H9 (cell line): Measurements from ENCODE around the gene ZNF860. TPM values are rescaled to one million over a fixed set of nuclear protein-coding genes. Genes with fewer than 3 reads are reported as not detected.

Experiments
- DNase-seq: peaks from one replicate; pipeline ENCODE4 v3.0.0-alpha.2; 2017
- H2AFZ ChIP-seq: one replicate; pipeline ENCODE4 v1.6.1; 2013; ENCODE audit warnings: mild to moderate bottlenecking, low read length, control low read depth, moderate library complexity
- H2AK5ac ChIP-seq: 2 replicates; pipeline ENCODE4 v1.6.1; 2013; ENCODE audit warnings: low read length, control low read depth, mixed read lengths; ENCODE audit not compliant: insufficient read length
- H2BK120ac ChIP-seq: one replicate; pipeline ENCODE4 v1.6.1; 2013; ENCODE audit warnings: low read depth, mild to moderate bottlenecking, low read length, control low read depth, inconsistent platforms; ENCODE audit not compliant: poor library complexity, severe bottlenecking
- H2BK12ac ChIP-seq: 2 replicates; pipeline ENCODE4 v1.6.1; 2013; ENCODE audit warnings: low read length, control low read depth, mixed read lengths, low read depth; ENCODE audit not compliant: insufficient read length
- H2BK15ac ChIP-seq: 2 replicates; pipeline ENCODE4 v1.6.1; 2013; ENCODE audit warnings: low read depth, low read length, control low read depth
- H2BK20ac ChIP-seq: one replicate; pipeline ENCODE4 v1.6.1; 2013; ENCODE audit warnings: low read depth, mild to moderate bottlenecking, low read length, control low read depth, inconsistent platforms; ENCODE audit not compliant: poor library complexity, severe bottlenecking
- H2BK5ac ChIP-seq: 2 replicates; pipeline ENCODE4 v1.6.1; 2013; ENCODE audit warnings: low read length, control low read depth, mixed read lengths; ENCODE audit not compliant: insufficient read length
- H3K14ac ChIP-seq: 2 replicates; pipeline ENCODE4 v1.6.1; 2013; ENCODE audit warnings: low read length, control low read depth; ENCODE audit not compliant: insufficient read depth
- H3K18ac ChIP-seq: 2 replicates; pipeline ENCODE4 v1.6.1; 2013; ENCODE audit warnings: low read depth, mild to moderate bottlenecking, mixed read lengths, low read length, control low read depth; ENCODE audit not compliant: insufficient read length
- H3K23ac ChIP-seq: 2 replicates; pipeline ENCODE4 v1.6.1; 2013; ENCODE audit warnings: low read length, control low read depth, mixed read lengths, low read depth; ENCODE audit not compliant: insufficient read length
- H3K23me2 ChIP-seq: 2 replicates; pipeline ENCODE4 v1.6.1; 2013; ENCODE audit warnings: low read depth, mild to moderate bottlenecking, mixed read lengths, low read length, control low read depth; ENCODE audit not compliant: insufficient read length, poor library complexity, severe bottlenecking
- H3K27ac ChIP-seq: 2 replicates; pipeline ENCODE4 v1.5.1; 2013; ENCODE audit warnings: low read length, control low read depth, mixed read lengths, low read depth; ENCODE audit not compliant: insufficient read length
- H3K27me3 ChIP-seq: 2 replicates; pipeline ENCODE4 v1.6.1; 2013; ENCODE audit warnings: low read length, control low read depth, inconsistent platforms; ENCODE audit not compliant: insufficient read depth
- H3K4ac ChIP-seq: 2 replicates; pipeline ENCODE4 v1.6.1; 2013; ENCODE audit warnings: low read depth, mild to moderate bottlenecking, control low read depth, inconsistent platforms, low read length, moderate library complexity
- H3K4me1 ChIP-seq: 2 replicates; pipeline ENCODE4 v1.6.1; 2013; ENCODE audit warnings: low read length, control low read depth, inconsistent platforms; ENCODE audit not compliant: insufficient read depth
- H3K4me2 ChIP-seq: 2 replicates; pipeline ENCODE4 v1.6.1; 2013; ENCODE audit warnings: low read length, control low read depth, mixed read lengths; ENCODE audit not compliant: insufficient read length, insufficient read depth
- H3K56ac ChIP-seq: 2 replicates; pipeline ENCODE4 v1.6.1; 2013; ENCODE audit warnings: low read depth, mild to moderate bottlenecking, mixed read lengths, low read length, control low read depth; ENCODE audit not compliant: insufficient read length
- H3K79me1 ChIP-seq: 2 replicates; pipeline ENCODE4 v1.6.1; 2013; ENCODE audit warnings: low read depth, mild to moderate bottlenecking, moderate library complexity, low read length, control low read depth, inconsistent platforms; ENCODE audit not compliant: insufficient read depth, poor library complexity, severe bottlenecking
- H3K79me2 ChIP-seq: 2 replicates; pipeline ENCODE4 v1.6.1; 2013; ENCODE audit warnings: low read length, control low read depth, inconsistent platforms; ENCODE audit not compliant: insufficient read depth
- H3K9ac ChIP-seq: 2 replicates; pipeline ENCODE4 v1.6.1; 2013; ENCODE audit warnings: low read length, control low read depth, mixed read lengths; ENCODE audit not compliant: insufficient read length; ENCODE audit errors: extremely low read depth
- H3K9me3 ChIP-seq: one replicate; pipeline ENCODE4 v1.6.1; 2013; ENCODE audit warnings: low read depth, low read length, inconsistent platforms; ENCODE audit not compliant: control insufficient read depth
- H3T11ph ChIP-seq: one replicate; pipeline ENCODE4 v1.6.1; 2013; ENCODE audit warnings: mild to moderate bottlenecking, low read length, control low read depth, inconsistent platforms
- H4K20me1 ChIP-seq: one replicate; pipeline ENCODE4 v1.6.1; 2013; ENCODE audit not compliant: control insufficient read depth, insufficient read length, insufficient read depth
- H4K5ac ChIP-seq: 2 replicates; pipeline ENCODE4 v1.6.1; 2013; ENCODE audit warnings: low read depth, mild to moderate bottlenecking, mixed read lengths, low read length, control low read depth; ENCODE audit not compliant: insufficient read length
- H4K8ac ChIP-seq: replicated peaks from 2 replicates; pipeline ENCODE4 v1.6.1; 2013; ENCODE audit warnings: low read length, control low read depth, mixed read lengths, low read depth; ENCODE audit not compliant: insufficient read length
- H4K91ac ChIP-seq: 2 replicates; pipeline ENCODE4 v1.6.1; 2013; ENCODE audit warnings: low read depth, mild to moderate bottlenecking, moderate library complexity, mixed read lengths, low read length, control low read depth; ENCODE audit not compliant: insufficient read length
- H3K27ac Mint-ChIP-seq, 3 experiments: 2 replicates in 2 of 3; 3 replicates in 1 of 3; pipeline ENCODE4 v1.8.0; 2020 to 2021; ENCODE audit warnings: mixed read lengths in 3 of 3, mild to moderate bottlenecking in 1 of 3, moderate library complexity in 1 of 3
- H3K27me3 Mint-ChIP-seq: 2 replicates; pipeline ENCODE4 v1.8.0; 2021; ENCODE audit warnings: low read depth, mild to moderate bottlenecking, moderate library complexity, mixed read lengths
- H3K36me3 Mint-ChIP-seq, 3 experiments: 2 replicates in 2 of 3; 3 replicates in 1 of 3; pipeline ENCODE4 v1.8.0; 2020 to 2021; ENCODE audit warnings: low read depth in 3 of 3, mixed read lengths in 3 of 3; ENCODE audit not compliant: insufficient read depth in 1 of 3
- H3K4me1 Mint-ChIP-seq, 2 experiments: 2 replicates each; pipeline ENCODE4 v1.8.0; 2020; ENCODE audit warnings: mixed read lengths in 2 of 2
- H3K4me3 Mint-ChIP-seq, 2 experiments: 2 replicates in 1 of 2; 3 replicates in 1 of 2; pipeline ENCODE4 v1.8.0; 2020 to 2021; ENCODE audit warnings: mild to moderate bottlenecking in 2 of 2, mixed read lengths in 2 of 2, moderate library complexity in 1 of 2
- H3K9me3 Mint-ChIP-seq, 2 experiments: 2 replicates in 1 of 2; 3 replicates in 1 of 2; pipeline ENCODE4 v1.8.0; 2020; ENCODE audit warnings: mild to moderate bottlenecking in 2 of 2, mixed read lengths in 2 of 2, moderate library complexity in 1 of 2
- WGBS: extraction: QIAGEN DNeasy Blood & Tissue Kit; methylation state at CpG from one replicate; pipeline ENCODE4 v1.1.7; 2013; ENCODE audit warnings: missing lambda C conversion rate, low lambda C conversion rate, mixed read lengths; ENCODE audit not compliant: insufficient read length; ENCODE audit errors: extremely low coverage; 5-methylcytosine and 5-hydroxymethylcytosine counted together
- total RNA-seq: library from RNA; stranded (reverse); gene quantifications from 2 replicates; pipeline ENCODE4 v1.2.1, GENCODE V29; 2021
- TF ChIP-seq, protein P1 (sequence below): fragments of 200-600 bp; sonication (generic); conservative IDR thresholded peaks from 3 replicates; pipeline ENCODE4 v1.8.0; 2021; ENCODE audit warnings: antibody characterized with exemption, mild to moderate bottlenecking

ZNF860 gene
- total RNA-seq, 1 experiment from 2014 or later: 2.6 TPM

DNA sequence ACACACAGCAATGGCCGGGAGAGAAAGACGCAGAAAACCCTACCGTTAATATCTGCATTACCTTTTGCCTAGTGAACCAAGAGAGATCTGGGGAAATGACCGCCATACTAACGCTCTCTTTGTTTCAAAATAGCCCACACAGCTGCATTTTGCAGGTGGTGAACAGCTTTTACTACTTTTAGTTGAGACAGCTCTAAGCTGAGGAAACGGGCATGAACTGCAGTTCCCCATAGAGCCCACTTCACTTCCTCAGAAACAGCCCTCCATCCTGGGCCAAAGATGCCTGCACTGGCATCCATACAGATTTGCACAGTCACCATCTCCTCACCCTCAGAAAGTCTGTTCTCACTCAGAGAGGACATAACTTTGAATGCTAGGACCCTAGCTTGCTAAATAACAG, 45.0 kb downstream of the ZNF860 start:
- Histone ChIP-seq H3K23me2 (no peaks in the 10 kb centered on the region), H3K4ac (no peak overlapping the region), H3K14ac (no peak overlapping the region), H2AK5ac (no peak overlapping the region), H3K79me2 (no peaks in the 10 kb centered on the region), H3K27ac (no peak overlapping the region), H2BK120ac (no peak overlapping the region), H3K4me1 (no peaks in the 10 kb centered on the region), H4K20me1 (no peaks in the 10 kb centered on the region), H3K79me1 (no peaks in the 10 kb centered on the region), H3T11ph (no peak overlapping the region), H3K56ac (no peak overlapping the region), H3K27me3 (no peaks in the 10 kb centered on the region; the same call in 1 of the 2 replicates), H2BK15ac (no peak overlapping the region; the same call in 1 of the 2 replicates), H4K8ac (no peak overlapping the region), H4K5ac (no peak overlapping the region), H3K9ac (no peak overlapping the region), H2BK20ac (no peak overlapping the region), H3K9me3 (no peaks in the 10 kb centered on the region), H2BK12ac (no peak overlapping the region), H2AFZ (no peak overlapping the region), H3K23ac (no peak overlapping the region), H3K18ac (no peak overlapping the region), H4K91ac (no peak overlapping the region), H2BK5ac (no peak overlapping the region), H3K4me2 (no peak overlapping the region)
- no peak for DNase-seq
- Mint-ChIP-seq H3K4me3 (no peak overlapping the region), H3K9me3 (no peaks in the 10 kb centered on the region), H3K36me3 (no peaks in the 10 kb centered on the region), H3K27ac (no peak overlapping the region), H3K4me1 (no peaks in the 10 kb centered on the region), H3K27me3 (no peaks in the 10 kb centered on the region)
- WGBS: no CpG with 5 or more reads among the region's 6 CpGs
- TF ChIP-seq, protein P1, sequence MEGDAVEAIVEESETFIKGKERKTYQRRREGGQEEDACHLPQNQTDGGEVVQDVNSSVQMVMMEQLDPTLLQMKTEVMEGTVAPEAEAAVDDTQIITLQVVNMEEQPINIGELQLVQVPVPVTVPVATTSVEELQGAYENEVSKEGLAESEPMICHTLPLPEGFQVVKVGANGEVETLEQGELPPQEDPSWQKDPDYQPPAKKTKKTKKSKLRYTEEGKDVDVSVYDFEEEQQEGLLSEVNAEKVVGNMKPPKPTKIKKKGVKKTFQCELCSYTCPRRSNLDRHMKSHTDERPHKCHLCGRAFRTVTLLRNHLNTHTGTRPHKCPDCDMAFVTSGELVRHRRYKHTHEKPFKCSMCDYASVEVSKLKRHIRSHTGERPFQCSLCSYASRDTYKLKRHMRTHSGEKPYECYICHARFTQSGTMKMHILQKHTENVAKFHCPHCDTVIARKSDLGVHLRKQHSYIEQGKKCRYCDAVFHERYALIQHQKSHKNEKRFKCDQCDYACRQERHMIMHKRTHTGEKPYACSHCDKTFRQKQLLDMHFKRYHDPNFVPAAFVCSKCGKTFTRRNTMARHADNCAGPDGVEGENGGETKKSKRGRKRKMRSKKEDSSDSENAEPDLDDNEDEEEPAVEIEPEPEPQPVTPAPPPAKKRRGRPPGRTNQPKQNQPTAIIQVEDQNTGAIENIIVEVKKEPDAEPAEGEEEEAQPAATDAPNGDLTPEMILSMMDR: no peak
